ENCODE results near the gene PLCB2.

PLCB2 gene

GRCh38 chr15:40302288-40302886, 5.3 kb downstream of the PLCB2 start:
- DNase-seq (ENCODE audit: low read depth): no peak

DNA sequence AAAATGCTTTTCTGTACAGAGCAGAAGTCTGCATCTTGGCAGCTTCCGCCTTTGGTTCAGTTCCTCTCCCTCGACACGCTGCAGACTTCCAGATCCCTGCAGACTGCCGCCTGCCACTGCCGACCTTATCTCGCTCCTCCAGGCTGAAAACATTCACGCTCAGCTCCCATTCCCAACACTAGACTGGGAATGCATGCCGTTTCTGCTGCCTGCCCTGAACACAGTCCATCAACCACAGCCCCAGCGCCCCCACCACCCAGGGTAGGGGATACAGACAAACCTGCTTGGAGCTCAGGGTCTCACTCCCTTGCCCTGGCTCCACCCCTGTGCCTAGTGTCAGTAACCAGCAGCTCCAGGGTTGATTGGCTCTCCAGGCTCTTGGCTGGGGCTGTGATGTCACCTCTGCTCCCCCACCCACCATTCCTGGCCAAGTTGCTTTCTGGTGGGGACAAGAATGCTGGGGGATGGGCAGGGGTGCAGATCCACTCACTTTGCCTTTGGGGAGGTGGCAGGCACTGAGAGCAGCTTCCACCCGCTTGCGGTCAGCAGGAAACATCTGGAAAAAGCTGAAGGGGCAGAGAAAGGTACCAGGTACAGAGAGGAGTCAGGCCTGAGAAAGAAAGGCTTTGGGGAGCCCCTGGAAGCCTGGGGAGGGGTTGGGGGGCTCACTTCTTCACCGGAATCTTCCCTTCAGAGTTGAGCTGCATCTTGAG, 6.1 kb downstream of the PLCB2 start:
- no peak for DNase-seq (ENCODE audit: low read depth)

DNA sequence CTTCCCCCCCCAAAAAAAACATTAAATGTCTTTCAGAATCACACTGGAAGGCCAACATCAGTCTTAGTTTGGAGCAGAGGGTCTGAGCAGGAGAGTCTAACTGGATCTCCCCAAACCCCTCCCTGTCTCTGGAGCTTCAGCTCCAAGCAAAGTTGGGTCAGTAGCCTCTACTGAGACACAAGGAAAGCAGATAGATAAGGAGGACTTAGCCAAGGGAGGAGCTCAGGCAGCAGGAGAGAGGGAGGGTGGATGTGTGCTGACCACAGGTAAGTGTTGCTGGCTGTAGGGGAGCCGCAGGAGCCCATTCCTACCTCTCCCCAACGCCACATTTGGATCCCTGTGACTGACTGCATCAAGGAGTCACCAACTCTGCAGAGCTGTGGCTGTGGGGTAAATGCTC, 7.0 kb downstream of the PLCB2 start:
- no peak for DNase-seq (ENCODE audit: low read depth)

- DNase-seq (ENCODE audit: low read depth): no peak
Observed at GRCh38 chr15:40300367-40300766, 7.4 kb downstream of the PLCB2 start.

- DNase-seq (ENCODE audit: low read depth): no peak
Observed at GRCh38 chr15:40298216-40298935, 9.4 kb downstream of the PLCB2 start.

DNA sequence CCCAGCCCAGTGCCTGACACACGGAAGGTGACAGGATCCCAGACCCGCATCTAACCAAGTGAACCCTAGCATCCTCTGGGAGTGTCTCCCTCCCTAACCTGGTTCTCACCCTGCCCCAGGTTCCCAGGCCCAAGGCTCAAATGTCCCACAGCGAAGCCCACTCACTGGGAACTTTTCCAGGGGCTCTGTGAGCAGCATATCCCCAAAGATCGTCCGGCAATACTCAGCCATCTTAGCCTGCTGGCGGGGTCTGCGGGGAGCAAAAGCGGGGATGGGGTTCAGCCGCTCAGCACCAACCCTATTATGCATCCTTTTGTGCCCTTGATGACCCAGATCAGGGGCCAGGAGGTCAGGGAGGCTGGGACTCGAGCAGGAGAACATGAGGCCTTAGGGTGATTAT, 10.4 kb downstream of the PLCB2 start:
- DNase-seq (ENCODE audit: low read depth): no peak

GRCh38 chr15:40296561-40297230, 11.0 kb downstream of the PLCB2 start:
- DNase-seq (ENCODE audit: low read depth): no peak

GRCh38 chr15:40295877-40296560, 11.7 kb downstream of the PLCB2 start:
- DNase-seq (ENCODE audit: low read depth): no peak

DNA sequence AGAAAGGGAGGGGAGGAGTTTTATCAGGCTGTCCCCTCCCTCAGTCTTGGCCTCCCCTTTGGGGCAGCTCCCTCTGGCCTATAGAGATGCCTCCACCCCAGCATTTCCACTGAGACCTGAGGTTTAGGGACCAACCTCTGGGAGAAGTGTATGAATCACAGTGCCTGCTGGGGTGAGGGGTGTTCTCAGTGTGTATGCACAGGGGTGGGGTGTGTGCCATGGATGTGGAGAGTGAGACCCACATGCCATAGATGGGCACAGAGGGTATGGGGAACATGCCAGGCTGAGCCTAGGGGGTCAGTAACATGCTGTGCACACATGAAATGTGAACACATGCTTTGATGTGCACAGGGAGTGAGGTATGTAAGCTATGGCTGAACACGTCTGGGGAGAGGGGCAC, 12.4 kb downstream of the PLCB2 start:
- DNase-seq (ENCODE audit: low read depth): no peak

- DNase-seq (ENCODE audit: low read depth): no peak
Observed at GRCh38 chr15:40293905-40294895, 13.5 kb downstream of the PLCB2 start.

GRCh38 chr15:40293006-40293405, 14.7 kb downstream of the PLCB2 start:
- DNase-seq (ENCODE audit: low read depth): no peak

DNA sequence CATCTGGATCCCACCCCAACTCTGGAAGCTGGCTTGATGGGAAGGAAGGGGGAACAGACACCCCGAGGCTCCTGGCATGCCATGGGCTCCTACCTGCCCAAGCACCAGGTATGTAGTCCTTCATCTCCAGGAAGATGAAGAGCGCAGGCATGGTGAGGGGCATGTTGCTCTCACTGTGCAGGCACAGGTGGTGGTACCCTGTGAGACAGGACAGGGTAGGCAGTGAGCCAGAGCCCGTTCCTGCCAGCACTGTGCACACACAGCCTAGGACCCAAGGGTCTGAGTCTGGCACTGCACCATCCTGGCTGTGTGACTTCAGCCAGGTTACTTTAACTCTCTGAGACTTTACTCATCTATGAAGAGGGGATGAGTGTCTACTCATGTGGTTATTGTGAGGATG, 15.5 kb downstream of the PLCB2 start:
- no peak for DNase-seq (ENCODE audit: low read depth)

DNA sequence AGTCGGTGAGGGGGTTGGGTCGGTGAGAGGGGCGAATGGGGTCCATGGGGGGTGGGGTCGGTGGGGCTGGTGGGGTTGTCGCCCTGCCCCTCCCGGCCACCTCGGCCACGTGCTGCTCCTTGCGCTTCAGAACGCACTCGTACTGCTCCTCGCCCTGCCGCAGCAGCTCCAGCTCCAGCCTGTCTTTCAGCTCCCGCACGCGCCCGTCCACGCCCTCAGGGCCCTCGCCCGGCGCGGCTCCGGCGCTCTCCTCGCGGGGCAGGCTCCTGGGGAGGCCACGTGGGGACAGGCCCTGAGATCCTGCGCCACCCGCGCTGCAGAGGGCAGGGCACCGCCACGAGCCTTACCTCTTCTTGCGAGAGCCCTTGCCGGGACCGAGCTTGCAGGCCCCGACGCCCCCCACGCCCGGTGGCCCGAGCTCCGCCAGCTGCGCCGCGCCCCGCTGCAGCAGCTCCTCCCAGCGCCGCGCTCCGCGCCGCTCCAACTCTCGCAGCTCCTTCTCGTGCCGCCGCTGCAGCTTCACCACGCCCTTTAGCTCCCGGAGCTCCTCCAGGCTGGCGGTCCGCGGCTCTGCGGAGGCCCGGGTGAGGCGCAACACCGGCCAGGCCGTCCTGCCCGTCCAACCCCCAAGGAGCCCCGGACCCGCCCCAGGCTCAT, 16.7 kb downstream of the PLCB2 start:
- DNase-seq (ENCODE audit: low read depth): no peak

GRCh38 chr15:40290545-40290917, 17.2 kb downstream of the PLCB2 start:
- no peak for DNase-seq (ENCODE audit: low read depth)

- no peak for DNase-seq (ENCODE audit: low read depth)
Observed at GRCh38 chr15:40289140-40289775, 18.5 kb downstream of the PLCB2 start.

DNA sequence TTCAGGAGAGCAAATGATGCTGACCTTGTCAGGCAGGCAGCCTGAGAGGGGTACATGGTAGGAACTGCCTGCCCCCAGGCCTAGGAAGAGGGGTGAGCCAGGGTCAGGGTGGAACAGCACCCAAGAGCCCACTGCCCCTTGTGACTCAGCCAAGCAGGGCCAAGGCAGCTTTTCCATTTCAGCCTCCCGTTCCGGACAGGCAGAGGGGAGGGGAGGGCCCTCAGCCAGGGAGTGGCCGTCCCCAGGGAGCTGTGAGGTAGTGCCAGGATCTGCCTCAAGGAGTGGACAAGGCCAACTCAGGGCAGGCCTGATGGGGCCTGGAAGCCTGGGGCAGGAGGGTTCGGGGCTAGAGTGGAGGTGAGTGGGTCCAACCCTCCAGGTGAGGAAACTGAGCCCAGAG, 19.8 kb downstream of the PLCB2 start:
- DNase-seq (ENCODE audit: low read depth): no peak

DNA sequence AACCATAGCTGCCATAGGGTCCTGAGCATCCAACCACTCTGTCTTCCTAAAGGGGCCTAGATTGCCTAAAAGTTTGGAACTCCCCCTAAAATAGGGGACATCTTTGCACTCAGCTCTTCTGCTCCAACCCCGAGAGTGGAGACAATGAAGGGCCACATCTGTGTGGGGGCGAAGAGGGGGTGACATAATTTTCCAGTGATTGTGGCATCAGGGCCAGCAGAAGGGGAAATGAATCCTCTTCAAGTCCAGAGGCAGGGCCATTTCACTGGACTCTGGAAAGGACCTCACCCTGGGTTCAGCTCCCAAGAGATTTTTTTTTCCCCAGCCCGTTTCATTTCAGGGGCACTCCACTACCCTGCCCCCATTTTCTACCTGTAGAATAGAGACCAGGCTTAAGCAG, 20.2 kb downstream of the PLCB2 start:
- no peak for DNase-seq (ENCODE audit: low read depth)

DNA sequence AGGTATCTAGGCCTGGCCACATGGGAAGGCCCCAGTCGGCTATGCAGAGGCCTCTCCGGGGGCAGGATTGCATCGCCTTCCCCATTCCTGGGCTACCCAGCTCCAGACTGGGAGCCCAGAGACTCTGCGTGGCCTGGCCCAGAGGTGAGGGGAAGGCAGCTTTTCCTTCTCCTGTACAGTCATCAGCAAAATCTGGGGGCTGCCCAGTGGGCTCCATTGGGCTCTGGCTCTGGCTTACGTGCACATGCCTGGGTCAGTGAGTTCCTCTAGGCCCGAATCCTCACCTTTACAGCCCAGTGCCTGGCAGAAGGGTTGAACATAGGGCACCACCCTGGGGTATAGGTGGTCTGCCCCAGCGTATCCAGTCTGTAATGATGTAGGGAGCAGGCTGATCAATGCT, 20.9 kb downstream of the PLCB2 start:
- DNase-seq (ENCODE audit: low read depth): no peak

- DNase-seq (ENCODE audit: low read depth): no peak
Observed at GRCh38 chr15:40286061-40286532, 21.6 kb downstream of the PLCB2 start.

GRCh38 chr15:40285554-40286011, 22.2 kb downstream of the PLCB2 start:
- DNase-seq (ENCODE audit: low read depth): no peak
